HuH-7 (cell line): ENCODE results near the gene CCDC195.
"Not testable (repeated sequence)": the region's sequence is repeated elsewhere in the genome, so short reads cannot be mapped to it uniquely, and the experiment has no call there.

Experiments used
- DNase-seq: peaks from one replicate; pipeline ENCODE4 v3.0.0; 2011; ENCODE audit warnings: low spot score

CCDC195 gene

GRCh38 chr2:224690868-224691267 lies 25.3 kb downstream of the CCDC195 start:
- no peak for DNase-seq

DNA sequence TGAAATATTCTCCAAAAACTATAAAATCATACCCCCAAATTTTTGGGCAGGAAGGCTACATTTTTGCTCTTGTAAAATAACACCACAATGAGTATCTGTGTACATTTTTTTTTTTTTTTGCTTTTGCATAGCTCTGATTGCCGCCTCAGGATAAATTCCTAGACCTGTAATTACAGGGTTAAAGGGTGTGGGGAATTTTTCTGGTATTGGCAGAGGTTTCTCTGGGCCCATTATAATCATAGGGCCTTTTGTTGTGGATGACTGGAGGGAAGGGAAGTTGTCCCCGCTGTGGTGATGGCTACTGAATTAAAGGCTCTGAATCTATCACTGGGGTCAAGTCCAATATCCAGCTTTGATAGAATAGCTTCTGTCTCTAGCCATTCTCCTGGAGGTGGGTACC lies 26.6 kb downstream of the CCDC195 start:
- DNase-seq: no peak

DNA sequence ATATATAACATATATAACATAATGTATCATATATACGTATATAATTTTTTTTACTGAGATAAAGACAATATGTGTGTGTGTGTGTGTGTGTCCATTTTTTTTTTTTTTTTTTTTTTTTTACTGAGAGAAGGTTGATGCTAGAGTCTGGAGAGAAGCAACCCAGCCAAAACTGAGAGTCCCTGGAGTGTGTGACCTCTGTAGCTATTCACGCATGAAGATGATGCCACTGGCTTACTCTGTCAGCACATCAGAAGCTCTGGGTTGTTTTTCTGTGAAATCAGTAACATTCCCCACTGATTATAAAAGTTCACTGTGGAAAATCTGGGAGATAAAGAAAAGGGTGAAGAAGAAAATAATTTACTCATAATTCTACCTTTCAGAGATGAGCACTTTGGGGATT lies 27.2 kb downstream of the CCDC195 start:
- no peak for DNase-seq

DNA sequence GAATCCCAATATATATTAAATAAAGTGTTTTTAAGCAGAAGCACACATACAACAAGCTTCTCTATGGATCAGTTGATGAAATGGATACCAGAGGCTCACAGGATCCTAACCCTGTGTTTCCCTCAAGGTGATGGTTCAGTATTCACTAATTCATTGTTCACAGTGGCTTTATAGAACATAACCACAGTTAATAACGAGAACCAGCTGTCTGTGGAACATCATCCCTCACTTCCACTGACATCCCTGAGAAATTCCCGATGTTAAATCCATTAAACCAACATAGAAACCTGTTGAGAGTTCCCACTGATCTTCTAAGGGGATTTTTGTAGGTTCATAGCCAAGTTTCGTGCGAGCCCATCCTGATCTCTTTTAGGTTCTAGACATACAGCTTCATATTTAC lies 29.0 kb downstream of the CCDC195 start:
- no peak for DNase-seq

GRCh38 chr2:224685121-224685520 lies 31.0 kb downstream of the CCDC195 start:
- DNase-seq: no peak

GRCh38 chr2:224682134-224682533 lies 34.0 kb downstream of the CCDC195 start:
- DNase-seq: no peak

GRCh38 chr2:224671731-224672130 lies 44.4 kb downstream of the CCDC195 start:
- DNase-seq: no peak

GRCh38 chr2:224670203-224670602 lies 46.0 kb downstream of the CCDC195 start:
- DNase-seq: no peak

- no peak for DNase-seq
Observed at GRCh38 chr2:224669449-224669848, 46.7 kb downstream of the CCDC195 start.

- no peak for DNase-seq
Observed at GRCh38 chr2:224668123-224668909, 47.8 kb downstream of the CCDC195 start.

- no peak for DNase-seq
Observed at GRCh38 chr2:224666951-224667553, 49.1 kb downstream of the CCDC195 start.

- not testable (repeated sequence) for DNase-seq
Observed at GRCh38 chr2:224663322-224663721, 52.8 kb downstream of the CCDC195 start.

DNA sequence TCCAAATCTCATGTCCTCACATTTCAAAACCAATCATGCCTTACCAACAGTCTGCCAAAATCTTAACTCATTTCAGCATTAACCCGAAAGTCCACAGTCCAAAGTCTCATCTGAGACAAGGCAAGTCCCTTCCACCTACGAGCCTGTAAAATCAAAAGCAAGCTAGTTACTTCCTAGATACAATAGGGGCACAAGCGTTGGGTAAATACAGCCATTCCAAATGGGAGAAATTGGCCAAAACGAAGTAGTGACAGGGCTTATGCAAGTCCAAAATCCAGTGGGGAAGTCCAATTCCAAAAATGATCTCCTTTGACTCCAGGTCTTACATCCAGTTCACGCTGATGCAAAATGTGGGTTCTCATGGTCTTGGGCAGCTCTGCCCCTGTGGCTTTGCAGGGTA lies 54.5 kb downstream of the CCDC195 start:
- not testable (repeated sequence) for DNase-seq

DNA sequence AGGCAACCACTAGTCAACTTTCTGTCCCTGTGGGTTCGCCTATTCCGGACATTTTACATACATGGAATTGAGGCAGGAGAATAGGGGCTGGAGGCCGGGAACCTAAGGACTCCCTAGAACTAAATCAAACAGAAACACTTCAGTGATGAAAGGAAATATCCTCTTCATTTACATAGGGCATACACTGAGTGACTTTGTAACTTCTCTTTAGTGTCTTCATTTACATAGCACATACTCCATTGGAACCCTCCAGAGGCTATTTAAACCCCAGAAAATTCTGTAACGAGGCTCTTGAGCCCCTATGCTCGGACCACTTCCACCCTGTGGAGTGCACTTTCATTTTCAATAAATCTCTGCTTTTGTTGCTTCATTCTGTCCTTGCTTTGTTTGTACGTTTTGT lies 56.5 kb downstream of the CCDC195 start:
- no peak for DNase-seq

DNA sequence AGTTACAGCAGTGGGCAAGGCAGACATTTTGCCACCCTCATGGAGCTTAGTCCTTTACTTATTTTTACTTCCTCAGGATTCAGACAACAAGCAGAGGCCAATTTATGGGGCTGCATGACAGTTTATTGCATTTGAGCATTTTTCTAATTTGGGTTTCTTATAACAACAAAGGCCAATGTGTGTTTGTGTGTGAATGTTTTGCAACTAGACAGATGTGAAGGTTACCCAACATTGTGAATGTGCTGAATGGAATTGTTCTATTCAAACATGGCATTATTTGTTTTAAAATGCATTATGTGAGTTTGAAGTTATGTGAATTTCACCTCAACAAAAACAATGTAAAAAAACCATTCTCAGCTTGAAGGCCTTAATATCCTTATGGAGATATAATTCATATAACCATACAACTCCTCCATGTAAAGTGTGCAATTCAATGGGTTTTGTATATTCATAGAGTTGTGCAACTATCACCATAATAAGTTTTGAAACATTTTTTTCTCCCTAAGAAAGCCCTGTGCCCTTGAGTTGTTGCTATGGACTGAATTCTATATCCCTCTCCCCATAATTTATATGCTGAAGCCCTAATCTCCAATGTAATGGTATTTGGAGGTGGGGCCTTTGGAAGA lies 57.3 kb downstream of the CCDC195 start:
- DNase-seq: no peak

- DNase-seq: no peak
Observed at GRCh38 chr2:224657349-224657748, 58.8 kb downstream of the CCDC195 start.

DNA sequence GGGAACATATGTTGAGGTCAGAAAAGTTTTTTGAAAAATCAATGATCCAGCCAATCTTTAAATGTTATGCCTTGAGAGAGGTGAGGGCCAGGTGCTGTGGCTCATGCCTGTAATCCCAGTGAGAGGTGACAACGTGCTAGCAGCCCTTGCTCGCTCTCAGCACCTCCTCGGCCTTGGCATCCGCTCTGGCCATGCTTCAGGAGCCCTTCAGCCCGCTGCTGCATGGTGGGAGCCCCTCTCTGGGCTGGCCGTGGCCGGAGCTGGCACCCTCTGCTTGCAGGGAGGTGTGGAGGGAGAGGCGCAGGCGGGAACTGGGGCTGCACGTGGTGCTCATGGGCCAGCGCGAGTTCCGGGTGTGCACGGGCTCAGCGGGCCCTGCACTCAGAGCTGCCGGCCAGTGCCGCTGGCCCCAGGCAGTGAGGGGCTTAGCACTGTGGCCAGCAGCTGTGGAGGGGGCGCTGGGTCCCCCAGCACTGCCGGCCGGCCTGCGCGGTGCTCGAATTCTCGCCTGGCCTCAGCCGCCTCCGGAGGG lies 61.1 kb downstream of the CCDC195 start:
- DNase-seq: no peak
